GF-D8 (cell line): ENCODE measurements around the gene SMIM35.
A peak's percentile ranks its signal among the peaks of the same experiment; 100 is the strongest.

Experiments
- DNase-seq: peaks from one replicate; lab custom pipeline; 2025; lab: John Stamatoyannopoulos, UW

Gene SMIM35

DNA sequence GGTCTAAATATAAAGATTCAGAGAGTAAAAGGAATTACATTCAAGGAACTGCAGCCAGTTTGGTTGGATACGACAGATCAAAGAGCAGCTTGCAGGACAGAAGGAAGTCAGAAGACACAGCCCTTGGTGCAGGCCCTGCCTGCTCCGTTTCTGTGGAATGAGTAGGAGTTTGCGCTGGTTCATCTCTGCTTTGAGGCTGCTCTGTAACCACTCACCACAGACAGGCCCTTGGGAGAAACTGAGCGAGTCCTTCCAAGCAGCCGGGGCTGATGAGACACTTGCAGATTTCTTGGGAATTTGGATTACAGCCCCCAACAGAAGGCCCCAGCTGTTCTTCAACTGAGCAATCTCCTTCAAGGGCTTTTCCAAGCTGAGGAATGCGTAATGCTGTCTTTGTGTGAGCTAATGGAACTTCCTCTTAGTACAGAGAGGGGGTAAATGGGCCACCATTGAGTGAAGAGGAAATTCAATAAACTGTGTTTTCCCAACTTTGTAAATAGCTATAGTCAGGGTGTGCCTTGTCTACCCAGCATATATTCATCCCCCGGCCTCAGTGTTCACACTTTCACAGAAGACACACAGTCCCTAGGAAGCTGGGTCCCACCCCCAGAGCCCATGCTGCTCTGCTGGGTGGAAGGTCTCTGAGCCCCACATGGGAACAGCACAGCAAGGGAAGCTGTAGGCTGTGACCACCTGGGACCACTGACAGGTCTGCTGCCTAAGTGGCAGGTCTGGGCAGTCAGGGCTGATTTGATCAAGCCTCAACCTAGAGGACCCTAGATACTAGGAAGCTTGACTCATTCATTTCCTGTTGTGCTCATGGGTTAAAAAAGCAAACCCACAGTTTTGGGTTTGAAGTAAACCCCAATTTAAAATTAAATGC is 84.0 kb downstream of the SMIM35 start:
- peak; percentile 91 for DNase-seq

DNA sequence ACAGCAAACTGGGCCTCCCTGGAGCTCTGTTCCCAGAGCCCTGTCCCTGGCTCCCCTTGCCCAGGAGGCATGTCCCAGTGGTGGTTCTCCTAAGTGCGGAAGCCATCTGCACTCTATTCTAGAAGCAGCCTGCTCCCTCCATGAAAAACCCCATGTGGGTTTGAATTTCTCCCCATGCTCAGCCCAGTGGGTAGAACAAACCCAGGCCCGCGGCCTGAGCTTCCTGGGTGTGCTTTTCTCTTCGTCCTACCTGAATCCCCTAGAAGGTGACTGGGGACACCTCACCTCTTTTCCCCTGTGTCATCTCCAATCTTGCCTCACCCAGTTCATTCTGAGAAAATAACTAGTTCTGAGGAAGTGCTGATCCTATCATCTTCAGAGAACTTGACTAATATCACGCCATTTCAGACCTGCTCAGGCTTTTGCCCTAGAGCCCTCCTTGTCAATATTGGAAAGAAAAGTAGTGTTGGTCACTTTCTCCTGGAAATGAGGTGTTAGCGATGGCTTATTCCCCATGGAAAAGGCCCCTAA is 84.7 kb downstream of the SMIM35 start:
- DNase-seq = peak; percentile 86

DNA sequence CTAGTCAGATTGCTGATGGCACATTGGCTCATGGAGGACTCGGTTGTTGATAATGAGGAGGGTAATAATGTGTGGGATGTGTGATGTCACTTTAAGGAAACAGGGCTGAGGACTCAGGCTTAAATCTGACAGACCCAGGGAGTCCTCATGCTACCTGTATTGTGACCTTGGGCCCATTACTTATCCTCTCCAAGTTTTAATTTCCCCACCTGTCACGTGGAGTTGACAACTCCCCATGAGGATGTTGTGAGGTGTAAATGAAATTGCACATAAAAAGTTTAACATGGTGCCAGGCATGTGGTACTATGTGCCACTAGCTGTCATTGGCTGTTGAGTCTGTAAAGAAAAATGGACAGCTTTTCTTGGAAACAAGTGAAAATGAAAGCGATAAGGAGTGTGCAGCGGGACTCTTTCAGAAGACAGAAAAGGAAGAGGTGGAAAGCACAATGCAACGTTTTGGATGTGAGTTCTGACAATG is 85.2 kb downstream of the SMIM35 start:
- peak; percentile 72 for DNase-seq

DNA sequence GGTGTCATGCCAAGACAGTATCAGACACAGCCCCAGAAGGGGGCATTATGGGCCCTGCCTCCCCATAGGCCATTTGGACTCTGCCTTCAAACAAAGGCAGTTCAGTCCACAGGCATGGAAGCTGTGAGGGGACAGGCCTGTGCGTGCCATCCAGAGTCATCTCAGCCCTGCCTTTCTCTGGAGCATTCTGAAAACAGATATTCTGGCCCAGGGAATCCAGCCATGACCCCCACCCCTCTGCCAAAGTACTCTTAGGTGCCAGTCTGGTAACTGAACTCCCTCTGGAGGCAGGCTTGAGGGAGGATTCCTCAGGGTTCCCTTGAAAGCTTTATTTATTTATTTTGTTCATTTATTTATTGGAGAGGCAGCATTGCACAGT is 85.9 kb downstream of the SMIM35 start:
- DNase-seq = no peak

DNA sequence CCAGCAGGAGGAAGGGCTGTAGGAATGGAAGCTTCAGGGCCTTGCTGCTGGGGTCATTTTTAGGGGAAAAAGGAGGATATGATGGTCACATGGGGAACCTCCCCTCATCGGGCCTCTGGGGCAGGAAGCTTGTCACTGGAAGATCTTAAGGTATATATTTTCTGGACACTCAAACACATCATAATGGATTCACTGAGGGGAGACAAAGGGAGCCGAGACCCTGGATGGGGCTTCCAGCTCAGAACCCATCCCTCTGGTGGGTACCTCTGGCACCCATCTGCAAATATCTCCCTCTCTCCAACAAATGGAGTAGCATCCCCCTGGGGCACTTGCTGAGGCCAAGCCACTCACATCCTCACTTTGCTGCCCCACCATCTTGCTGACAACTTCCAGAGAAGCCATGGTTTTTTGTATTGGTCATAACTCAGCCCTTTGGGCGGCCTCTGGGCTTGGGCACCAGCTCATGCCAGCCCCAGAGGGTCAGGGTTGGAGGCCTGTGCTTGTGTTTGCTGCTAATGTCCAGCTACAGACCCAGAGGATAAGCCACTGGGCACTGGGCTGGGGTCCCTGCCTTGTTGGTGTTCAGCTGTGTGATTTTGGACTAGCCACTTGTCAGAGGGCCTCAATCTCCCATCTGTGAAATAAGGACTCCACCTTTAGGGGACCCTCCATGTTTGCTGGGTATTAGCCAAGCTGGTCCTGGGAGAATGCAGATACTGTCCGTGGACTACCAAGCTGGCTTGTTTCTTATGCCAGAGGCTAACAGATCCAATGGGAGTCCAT is 86.5 kb downstream of the SMIM35 start:
- DNase-seq = no peak

DNA sequence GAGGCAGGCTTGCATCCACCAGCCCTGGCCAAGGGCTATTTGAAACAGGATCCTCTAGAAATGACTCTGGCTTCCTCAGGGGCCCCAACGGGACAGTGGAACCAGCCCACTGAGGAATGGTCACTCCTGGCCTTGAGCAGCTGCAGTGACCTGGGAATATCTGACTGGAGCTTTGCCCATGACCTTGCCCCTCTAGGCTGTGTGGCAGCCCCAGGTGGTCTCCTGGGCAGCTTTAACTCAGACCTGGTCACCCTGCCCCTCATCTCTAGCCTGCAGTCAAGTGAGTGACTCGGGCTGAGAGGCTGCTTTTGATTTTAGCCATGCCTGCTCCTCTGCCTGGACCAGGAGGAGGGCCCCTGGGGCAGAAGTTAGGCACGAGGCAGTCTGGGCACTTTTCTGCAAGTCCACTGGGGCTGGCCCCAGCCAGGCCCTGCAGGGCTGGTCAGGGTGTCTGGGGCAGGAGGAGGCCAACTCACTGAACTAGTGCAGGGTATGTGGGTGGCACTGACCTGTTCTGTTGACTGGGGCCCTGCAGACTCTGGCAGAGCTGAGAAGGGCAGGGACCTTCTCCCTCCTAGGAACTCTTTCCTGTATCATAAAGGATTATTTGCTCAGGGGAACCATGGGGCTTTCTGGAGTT is 87.3 kb downstream of the SMIM35 start:
- DNase-seq = no peak

DNA sequence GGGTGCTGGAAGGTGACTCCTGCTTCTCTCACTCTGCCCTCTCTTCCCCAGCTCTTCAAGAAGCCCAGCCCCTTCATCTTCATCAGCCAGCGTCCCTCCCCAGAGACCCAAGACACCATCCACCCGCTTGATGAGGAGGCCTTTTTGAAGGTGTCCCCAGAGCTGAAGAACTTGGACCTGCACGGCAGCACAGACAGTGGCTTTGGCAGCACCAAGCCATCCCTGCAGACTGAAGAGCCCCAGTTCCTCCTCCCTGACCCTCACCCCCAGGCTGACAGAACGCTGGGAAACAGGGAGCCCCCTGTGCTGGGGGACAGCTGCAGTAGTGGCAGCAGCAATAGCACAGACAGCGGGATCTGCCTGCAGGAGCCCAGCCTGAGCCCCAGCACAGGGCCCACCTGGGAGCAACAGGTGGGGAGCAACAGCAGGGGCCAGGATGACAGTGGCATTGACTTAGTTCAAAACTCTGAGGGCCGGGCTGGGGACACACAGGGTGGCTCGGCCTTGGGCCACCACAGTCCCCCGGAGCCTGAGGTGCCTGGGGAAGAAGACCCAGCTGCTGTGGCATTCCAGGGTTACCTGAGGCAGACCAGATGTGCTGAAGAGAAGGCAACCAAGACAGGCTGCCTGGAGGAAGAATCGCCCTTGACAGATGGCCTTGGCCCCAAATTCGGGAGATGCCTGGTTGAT is 88.0 kb downstream of the SMIM35 start:
- no peak for DNase-seq

DNA sequence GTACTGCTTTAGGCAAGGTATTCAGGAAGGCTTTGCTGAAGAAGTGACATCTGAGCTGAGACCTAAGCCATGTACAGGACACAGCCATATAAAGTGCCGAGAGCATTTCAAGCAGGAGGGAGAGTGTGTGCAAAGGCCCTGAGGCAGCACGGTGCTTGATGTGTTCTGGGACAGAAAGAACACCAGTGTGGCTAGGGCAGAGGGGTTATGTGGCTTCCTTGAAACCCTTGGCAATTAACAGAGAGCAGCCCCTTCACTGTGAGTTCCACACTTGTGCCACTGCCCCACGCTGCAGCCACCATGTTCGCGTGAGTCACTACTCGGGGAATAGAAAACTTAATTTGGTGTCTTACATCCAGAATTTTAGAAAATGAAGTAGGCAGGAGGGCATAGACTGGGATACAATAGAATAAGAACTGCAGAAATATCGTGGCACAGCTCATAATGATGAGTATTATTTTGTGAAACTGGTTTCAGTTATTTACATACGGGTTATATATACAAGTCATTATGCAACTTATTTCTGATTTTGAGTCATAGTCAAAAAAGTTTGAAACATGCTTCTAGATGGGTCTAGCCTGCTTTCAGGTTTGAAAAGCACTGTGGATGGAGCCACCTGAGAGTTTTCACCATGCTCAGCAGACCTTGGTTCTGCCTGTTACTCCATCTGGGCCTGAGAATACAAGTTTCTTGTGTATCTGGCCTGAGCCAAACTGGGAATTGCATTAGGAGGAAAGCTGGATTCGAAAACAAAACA is 88.8 kb downstream of the SMIM35 start:
- no peak for DNase-seq

DNA sequence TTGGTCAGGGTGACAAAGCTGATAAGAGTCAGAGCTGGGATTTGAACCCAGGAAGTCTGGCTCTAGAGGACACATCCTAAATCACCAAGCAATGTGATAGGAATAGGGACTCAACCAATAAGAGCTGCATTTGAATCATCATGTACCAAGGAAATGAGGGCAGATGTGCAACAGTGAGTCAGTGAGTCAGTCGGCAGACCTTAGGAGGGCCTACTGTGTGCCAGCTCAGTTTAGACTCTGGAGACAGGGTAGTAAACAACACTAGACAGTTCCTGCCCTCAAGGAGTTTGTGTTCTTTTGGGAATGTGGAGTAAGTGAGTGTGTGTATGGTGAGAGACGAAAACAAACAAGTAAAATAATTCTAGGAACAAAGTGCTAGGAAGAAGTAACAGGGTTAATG is 89.4 kb downstream of the SMIM35 start:
- DNase-seq = no peak

DNA sequence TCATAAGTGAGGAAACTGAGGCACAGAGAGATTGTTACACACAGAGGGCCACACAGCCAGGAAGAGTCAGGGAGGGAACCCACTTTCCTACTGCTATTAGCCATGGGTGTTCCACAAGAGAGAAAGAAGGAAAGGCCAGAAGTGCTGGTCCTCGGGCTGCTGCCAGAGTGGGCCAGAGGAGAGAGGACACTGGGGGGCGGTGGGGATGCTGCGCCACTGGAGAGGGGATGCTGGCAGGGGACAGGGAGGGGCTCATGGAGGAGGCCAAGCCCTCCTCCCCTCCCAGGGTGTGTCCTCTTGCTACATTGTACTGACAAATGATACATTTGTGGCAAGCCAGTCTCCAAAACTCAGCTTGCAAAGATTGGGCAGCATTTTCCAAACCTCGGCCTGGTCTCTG is 90.7 kb downstream of the SMIM35 start:
- no peak for DNase-seq

DNA sequence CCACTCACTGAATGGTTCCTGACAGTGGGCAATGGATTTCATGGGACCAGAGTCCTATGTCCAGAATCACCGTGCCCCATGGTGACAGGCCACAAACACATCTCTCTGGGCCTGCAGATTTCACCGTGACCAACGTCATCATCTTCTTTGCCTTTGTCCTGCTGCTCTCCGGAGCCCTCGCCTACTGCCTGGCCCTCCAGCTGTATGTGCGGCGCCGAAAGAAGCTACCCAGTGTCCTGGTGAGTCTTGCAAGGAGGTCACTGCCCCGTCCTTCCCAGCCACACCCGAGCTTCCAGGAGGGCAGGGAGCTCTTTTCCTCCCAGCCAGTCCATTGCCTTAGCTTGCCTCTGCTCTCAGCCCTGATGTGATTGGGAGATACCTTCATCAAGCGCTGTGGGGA is 91.3 kb downstream of the SMIM35 start:
- no peak for DNase-seq

DNA sequence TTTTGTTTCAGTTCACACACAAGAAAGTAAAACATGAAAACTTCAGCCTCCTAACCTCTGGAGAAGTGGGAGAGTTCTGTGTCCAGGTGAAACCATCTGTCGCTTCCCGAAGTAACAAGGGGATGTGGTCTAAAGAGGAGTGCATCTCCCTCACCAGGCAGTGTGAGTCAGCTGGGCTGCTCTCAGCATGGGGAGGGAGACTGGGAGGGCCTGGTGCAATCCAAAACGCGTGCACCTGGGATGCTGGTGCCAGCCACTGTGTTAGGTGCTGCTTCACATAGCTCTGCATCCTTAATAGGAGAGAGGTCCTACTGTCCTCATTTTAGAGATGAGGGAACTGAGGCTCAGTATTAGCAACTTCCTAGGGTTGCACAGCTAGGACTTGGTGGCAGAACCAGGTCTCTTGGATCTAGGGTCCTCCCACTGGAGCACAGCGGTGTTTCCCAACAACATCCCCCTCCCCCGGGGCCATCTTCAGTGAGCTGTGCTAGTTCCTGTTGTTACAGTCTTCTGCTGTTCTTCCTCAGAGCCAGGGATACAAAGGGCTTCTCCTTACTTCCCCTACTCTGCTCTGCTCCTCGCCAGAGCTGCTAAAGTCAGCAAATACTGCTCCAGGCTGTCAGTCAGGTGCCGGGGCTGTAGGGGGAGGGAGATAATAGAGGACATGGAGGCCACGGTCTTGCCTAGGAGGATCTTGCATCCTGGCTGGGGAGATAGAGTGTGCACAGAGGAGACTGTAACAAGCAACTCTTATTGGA is 92.6 kb downstream of the SMIM35 start:
- no peak for DNase-seq

DNA sequence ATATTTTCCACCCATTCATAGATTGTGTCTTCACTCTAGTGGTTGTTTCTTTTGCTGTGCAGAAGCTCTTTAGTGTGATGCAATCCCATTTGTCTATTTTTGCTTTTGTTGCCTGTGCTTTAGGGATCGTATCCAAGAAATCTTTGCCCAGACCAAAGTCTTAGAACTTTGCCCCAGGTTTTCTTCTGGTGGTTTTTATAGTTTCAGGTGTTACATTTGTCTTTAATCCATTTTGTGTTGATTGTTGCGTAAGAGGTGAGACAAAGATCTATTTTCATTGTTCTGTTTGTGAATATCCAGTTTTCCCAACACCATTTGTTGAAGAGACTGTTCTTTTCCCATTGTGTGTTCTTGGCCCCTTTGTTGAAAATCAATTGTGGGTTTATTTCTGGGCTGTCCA is 94.1 kb downstream of the SMIM35 start:
- no peak for DNase-seq

DNA sequence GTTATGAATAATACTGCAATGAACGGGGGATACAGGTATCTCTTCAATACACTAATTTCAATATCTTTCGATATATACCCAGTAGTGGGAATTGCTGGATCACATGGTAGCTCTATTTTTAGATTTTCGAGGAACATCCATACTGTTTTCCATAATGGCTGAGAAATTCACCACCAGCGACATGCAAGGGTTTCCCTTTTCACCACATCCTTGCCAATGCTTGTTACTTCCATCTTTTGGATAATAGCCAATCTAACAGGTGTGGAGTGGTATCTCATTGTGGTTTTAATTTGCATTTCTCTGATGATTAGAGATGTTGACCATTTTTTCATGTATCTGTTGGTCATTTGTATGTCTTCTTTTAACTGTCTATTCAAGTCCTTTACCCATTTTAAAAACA is 94.6 kb downstream of the SMIM35 start:
- DNase-seq = no peak

DNA sequence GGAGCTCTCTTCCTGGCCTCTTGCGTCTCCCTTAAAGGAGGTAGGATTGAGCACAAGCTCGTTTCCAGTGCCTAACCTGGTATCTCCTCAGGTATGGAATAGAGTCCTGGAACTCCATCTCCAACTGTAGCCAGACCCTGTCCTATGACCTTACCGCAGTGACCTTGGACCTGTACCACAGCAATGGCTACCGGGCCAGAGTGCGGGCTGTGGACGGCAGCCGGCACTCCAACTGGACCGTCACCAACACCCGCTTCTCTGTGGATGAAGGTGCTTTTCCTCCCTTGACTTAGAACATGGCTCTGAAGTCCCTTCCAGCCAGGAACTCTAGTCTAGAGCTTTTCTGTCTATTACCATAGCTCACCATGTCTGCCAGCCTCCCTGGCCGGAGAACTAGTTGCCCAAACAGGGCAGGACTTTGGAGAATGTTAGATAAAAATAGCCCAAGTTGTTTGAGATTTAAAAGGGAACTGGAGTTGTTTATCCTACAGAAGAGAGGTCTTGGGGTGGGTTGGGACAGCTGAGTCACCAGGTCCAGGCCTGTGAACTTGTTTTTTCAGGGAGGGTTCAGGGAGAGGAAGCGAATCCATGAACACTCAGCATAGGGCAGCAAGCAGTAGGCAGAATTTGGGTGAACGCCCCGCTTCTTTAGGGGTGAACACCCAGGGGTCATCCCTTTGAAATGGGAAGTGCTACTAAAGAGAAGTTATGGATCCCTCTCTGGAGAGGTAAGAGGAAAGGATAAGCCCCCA is 97.2 kb downstream of the SMIM35 start:
- no peak for DNase-seq

DNA sequence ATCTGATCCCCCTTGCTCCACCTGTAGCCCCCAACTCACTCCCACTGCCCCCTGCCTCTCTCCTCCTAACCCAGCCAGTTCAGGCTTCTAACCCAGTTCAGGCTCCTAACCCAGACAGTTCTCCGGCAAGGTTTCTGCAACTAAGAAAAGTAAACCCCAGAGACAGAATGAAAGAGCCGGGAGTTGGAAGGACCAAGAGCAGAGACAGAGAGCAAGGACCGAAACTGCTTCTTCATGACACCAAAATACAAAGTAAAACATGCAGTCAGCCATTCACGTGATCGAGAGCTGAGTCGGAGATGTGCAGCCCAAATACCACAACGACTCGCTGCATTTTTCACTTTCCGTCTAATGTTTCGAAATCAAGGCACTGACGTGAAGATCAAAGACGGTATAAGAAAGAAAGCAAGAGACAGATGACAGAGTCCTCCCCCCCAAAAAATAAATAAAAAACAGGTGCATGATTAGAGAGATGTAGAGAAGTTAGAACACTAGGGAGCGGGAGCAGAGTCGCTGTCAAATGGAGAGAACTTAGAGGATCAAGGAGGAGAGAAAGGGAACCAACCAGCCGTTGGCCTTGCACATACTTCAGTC is 99.7 kb downstream of the SMIM35 start:
- no peak for DNase-seq

DNA sequence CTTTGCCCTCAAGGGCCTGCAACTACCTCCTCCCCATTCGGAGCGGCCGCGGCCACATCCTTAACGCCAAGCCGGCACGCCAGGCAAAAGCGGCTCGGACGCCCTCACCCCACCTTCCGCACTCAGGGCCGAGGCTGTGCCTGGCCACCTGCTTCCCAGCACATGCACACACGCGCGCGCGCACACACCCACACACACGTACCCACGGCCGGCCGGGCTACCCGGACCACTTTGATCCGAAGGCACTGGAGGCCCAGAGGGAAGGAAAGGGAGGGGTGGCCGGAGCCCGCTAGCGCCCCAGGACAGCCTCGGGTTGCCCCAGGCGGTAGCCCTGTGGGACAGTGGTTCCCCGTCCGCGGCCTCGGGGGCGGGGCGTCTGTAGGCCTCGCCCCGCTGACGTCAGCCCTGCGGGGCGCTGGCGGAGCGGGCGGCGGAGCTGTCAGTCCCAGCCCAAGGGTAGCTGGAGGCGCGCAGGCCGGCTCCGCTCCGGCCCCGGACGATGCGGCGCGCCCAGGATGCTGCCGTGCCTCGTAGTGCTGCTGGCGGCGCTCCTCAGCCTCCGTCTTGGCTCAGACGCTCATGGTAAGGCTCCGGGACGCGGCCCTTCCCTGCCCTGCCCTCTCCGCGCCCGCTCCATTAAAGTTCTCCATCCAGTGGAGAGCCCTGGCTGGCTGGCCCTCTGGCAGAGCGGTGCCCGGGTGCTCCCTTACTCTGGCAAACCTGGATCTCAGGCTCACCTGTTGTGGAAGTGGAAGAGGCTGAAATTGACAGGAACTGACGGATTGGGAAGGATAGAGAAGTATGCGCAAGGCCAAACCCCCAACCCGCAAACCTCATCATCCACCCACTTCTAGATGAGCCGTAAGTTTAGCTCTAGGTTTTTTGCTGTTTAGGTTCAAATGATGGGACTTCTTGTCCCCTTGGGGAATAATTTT is 100.5 kb downstream of the SMIM35 start, which contains the start of gene IL10RA:
TSS of gene IL10RA (plus strand) at position 442 of the 935 bp plus-strand sequence. CDS start at position 516, 74 bp downstream.
- DNase-seq = peak; percentile 77

DNA sequence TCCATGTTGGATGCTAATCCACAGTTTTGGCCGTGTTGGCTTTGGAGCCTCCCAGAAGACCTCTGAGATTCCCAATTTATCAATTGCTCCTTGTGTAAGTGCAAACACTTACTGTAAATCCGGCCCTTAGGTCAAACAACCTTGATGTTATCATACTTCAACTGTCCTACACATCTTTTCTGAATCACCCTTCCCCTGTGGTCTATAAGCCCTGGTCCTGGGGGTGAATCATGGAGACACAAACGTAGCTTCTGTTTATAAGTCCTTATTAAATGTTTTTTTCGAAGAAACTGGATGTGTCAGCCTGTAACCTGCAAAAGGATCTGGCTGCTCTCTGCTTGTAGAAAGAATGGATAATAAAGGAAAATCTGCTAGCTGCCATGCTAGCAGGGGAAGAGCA is 102.3 kb downstream of the SMIM35 start:
- no peak for DNase-seq
